Heart left ventricle (tissue), 13 donors: ENCODE results near the gene DIP2C.

ENCODE experiments used
- POLR2A ChIP-seq, 2 donors: fragments of 450-650 bp; IDR thresholded peaks; one replicate each; pipeline ENCODE4 v1.6.1; 2017; ENCODE audit warnings: antibody characterized with exemption in 2 of 2, mild to moderate bottlenecking in 2 of 2, moderate library complexity in 2 of 2
- TF ChIP-seq, protein P1 (sequence below), 12 donors: fragments of 200-600 bp; sonication (generic) in 4 of 12; IDR thresholded peaks; one replicate each; pipeline versions ENCODE4 v1.5.0 to v1.8.0; 2018 to 2022; ENCODE audit warnings: antibody characterized with exemption in 12 of 12, mild to moderate bottlenecking in 5 of 12
- donor health status: ischemic (EF 13 %, LVEDD 7.1; RV severe dilation, severe dysfunction).
- donor health status: DM: no; HTN: yes; CAD: no.
- donor health status: DM: no; HTN: no; CAD: no.
- donor health status: ischemic (EF 25% LVEDD 6.9; RV normal size, moderate dysfunction).
- donor health status: ischemic (EF 25% LVEDD 5.7; RV mildly dilated, moderate dysfunction).
- donor health status: ischemic (EF 35%, LVEDD 5.7; RV mildly dilated, moderate dysfunction).
- donor health status: nonischemic (EF 11% LVEDD 7.7; RV severe dilation, severe dysfunction).
- donor health status: DM: yes; HTN: yes; CAD: no.
- donor health status: PGD.
- donor health status: ischemic (EF 29% LVEDD 5.4; RV normal size, mild dysfunction).
- donor health status: nonischemic (EF 23%, LVEDD 6.1; RV moderate dilation, normal function).

DNA sequence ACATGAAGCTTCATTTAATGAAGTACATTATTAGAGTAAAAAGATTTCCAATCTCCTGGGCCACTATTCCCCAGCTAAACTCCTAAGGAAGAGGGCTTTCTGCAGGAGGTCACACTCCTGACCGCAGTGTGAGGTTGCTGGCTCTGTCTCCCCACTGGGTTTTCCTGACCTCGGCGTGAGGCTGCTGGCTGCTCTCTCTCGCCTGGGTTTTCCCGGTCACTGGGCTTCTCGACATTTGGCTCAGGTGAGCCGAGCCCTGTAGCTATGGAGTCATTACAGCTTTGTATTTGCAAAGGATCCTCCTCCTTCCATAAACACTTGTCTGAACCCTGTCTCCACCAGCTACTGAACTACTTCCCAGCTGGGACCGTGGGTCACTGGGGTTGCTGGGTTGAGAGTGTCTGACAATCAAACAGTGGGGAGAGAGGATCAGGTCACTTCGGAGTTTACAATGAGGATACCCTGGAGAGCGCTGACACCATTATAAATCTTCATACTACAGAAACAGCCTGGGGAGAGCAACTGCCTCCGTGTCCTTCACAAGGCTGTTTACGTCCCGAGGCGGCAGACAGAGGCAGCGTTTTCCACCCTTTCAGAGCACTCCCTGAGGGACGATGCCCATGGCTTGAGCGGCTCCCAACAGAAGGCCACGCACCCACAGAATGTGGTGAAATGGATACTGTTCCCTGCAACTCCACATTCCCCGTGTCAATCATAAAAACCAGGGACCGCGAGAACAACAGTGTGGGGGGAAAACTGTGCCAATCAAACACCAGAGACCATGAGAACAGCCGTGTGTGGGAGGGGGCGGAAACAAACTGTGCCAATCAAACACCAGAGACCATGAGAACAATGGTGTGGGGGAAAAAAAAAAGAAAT, 328.0 kb downstream of the DIP2C start:
- TF ChIP-seq, protein P1, sequence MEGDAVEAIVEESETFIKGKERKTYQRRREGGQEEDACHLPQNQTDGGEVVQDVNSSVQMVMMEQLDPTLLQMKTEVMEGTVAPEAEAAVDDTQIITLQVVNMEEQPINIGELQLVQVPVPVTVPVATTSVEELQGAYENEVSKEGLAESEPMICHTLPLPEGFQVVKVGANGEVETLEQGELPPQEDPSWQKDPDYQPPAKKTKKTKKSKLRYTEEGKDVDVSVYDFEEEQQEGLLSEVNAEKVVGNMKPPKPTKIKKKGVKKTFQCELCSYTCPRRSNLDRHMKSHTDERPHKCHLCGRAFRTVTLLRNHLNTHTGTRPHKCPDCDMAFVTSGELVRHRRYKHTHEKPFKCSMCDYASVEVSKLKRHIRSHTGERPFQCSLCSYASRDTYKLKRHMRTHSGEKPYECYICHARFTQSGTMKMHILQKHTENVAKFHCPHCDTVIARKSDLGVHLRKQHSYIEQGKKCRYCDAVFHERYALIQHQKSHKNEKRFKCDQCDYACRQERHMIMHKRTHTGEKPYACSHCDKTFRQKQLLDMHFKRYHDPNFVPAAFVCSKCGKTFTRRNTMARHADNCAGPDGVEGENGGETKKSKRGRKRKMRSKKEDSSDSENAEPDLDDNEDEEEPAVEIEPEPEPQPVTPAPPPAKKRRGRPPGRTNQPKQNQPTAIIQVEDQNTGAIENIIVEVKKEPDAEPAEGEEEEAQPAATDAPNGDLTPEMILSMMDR (IDR thresholded peaks at IDR 0.05), result no peak
- no peak for TF ChIP-seq POLR2A (IDR thresholded peaks at IDR 0.05)
